ENCODE results near the gene TIAM2. TPM values are rescaled to one million over a fixed set of nuclear protein-coding genes. Genes with fewer than 3 reads are reported as not detected.
A peak's percentile ranks its signal among the peaks of the same experiment; 100 is the strongest.

TIAM2 gene
- total RNA-seq, 1 experiment from 2014 or later, result 10.2 TPM

DNA sequence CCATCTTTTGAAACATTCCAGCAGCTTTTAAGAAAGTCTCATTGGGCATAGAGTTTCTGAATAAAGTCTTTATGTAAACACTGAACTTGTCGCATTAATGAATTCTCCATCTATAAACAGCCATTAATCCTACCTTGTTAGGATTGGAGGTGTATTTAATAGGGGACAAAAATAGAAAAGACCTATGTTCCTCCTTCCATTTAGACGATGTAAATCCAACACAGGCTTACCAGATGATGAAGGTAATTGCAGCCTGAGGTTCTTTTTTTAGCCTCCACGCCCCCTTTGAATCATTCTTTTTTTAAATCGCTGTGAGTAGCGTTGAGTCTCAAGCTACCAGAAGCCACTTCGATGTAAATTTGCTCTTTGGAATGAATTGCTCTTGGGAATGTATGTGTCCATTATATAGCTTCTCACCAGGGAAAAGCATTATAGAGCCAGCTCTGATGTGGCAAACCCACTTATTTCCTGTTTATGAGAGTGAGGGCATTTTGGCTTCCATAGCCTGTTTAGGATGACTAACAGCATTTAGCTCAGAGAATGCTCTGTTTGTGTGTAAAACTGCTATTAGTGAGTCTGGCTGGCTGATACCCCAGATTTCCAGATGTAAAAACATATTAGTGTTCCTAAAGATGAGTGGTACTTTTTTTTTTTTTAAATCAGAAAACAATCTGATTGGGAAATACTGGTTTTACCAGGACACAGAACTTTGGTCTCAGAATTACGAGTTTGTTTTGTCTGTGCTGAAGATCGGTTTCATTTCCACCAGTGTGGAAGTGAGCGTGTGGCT, 193.8 kb downstream of the TIAM2 start:
- Histone ChIP-seq H3K4me3 (ENCODE audit: insufficient read depth, low read depth, low read length) (no peak overlapping the region), H3K36me3 (replicated peaks; ENCODE audit: control insufficient read depth, insufficient read depth, low read length) (no peaks in the 10 kb centered on the region), H3K27me3 (ENCODE audit: control insufficient read depth, insufficient read depth, low read length) (no peaks in the 10 kb centered on the region)
- no peak for DNase-seq

DNA sequence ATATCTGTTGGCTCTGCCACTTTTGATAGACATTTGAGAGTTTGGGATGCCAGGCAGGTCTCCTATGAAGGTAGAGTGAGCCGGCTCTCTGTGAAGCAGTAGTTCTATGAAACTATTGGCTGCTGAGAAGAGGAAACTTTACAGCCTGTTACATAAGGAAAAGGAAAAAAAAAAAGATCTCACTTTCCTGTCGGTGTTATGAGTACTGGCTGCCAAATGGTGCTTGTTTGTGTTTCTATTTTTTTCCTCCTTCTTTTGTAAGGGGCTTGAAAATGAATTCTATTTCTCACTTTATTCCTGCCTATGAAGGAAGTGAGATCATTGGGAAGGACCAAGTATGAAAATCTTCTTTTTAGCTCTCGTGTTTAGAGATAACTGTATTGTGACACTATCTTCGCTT, 195.6 kb downstream of the TIAM2 start:
- no peaks in the 10 kb centered on the region for H3K36me3 ChIP-seq (replicated peaks; ENCODE audit: control insufficient read depth, insufficient read depth, low read length)
- no peak overlapping the region for H3K4me3 ChIP-seq (ENCODE audit: insufficient read depth, low read depth, low read length)

DNA sequence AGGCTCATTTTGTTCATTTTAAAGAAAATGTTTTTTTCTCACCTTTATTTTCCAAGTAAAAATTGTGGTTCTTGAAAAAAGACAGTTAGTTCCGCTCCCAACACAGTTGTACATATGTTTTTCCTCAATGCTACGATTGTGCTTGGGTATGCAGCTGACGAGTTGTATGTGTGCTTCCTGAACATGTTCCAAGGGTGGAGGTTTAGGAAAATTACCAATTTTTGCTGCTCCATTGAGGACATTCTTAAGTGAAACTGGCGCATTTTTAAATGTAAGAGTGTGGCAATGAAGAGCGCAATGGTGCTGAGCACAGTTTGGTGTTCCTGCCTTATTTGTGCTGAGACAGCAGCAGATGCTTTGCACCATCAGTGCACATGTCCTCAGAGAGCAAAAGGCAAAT, 198.4 kb downstream of the TIAM2 start:
- no peak for DNase-seq
- no peaks in the 10 kb centered on the region for H3K27me3 ChIP-seq (ENCODE audit: control insufficient read depth, insufficient read depth, low read length)
- H3K36me3 ChIP-seq (replicated peaks; ENCODE audit: control insufficient read depth, insufficient read depth, low read length), result no peaks in the 10 kb centered on the region
- H3K4me3 ChIP-seq (ENCODE audit: insufficient read depth, low read depth, low read length), result no peak overlapping the region

More for the DNA sequence above, 195.6 kb downstream of the TIAM2 start:
- DNase-seq, result no peak
- no peaks in the 10 kb centered on the region for H3K27me3 ChIP-seq (ENCODE audit: control insufficient read depth, insufficient read depth, low read length)

DNA sequence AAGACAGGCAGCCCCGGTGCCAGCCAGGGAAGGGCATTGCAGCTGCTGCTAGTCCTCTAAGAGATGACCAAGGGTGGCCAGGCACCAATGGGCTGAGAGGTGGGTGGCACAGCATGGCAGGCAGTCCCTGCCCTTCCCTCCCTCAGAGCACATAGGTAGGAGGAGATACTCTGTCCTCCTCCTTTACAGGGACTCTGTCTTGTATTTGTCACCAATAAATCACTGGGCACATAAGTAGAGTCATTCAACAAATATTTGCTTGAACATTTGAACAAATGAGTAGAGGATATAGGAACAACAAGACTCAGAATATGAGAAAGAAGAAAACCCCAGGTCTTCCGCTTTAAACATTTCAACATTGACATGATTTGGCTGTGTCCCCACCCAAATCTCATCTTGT, 199.3 kb downstream of the TIAM2 start:
- H3K36me3 ChIP-seq (replicated peaks; ENCODE audit: control insufficient read depth, insufficient read depth, low read length), result no peaks in the 10 kb centered on the region
- no peak for DNase-seq
- H3K4me3 ChIP-seq (ENCODE audit: insufficient read depth, low read depth, low read length), result no peak overlapping the region
- no peaks in the 10 kb centered on the region for H3K27me3 ChIP-seq (ENCODE audit: control insufficient read depth, insufficient read depth, low read length)

DNA sequence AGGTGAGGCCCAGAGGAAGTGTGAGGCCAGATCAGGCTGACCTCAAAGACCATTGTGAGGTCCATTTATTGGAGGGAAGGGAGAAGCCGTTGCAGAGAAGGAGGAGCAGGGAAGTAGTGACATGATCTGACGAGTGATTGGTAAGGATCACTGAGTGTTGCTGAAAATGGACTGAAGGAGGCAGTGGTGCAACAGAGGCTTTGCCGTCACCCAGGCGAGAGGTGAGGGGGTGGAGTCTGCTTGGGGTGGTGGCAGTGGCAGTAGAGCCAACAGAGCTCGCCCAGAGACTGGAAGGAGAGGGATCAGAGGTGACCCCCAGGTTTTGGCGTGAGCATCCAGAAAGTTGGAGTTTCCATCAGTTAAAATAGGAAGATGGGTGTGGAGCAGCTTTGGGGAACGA, 200.8 kb downstream of the TIAM2 start:
- Histone ChIP-seq H3K27me3 (ENCODE audit: control insufficient read depth, insufficient read depth, low read length) (no peaks in the 10 kb centered on the region), H3K36me3 (replicated peaks; ENCODE audit: control insufficient read depth, insufficient read depth, low read length) (no peaks in the 10 kb centered on the region), H3K4me3 (ENCODE audit: insufficient read depth, low read depth, low read length) (no peak overlapping the region)
- peak; percentile 69 for DNase-seq

DNA sequence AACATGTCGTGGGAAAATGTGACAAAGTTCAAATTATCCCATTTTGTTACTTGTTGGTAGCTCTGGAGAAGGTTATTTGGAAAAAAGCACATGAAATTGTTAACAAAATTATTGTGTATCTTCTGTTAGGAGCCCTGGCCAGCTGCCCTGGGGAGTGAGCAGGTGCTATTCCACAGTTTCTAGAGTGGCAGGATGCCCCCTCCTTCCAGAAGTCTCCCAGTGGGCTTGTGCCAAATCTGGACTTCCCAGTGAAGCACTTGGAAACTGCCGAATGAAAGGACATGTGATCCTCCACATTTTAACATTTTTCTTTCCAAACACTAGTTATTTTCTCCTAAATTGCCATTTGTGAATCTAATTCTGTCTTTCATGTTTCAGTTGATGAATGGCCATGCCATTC, 201.8 kb downstream of the TIAM2 start:
- no peaks in the 10 kb centered on the region for H3K27me3 ChIP-seq (ENCODE audit: control insufficient read depth, insufficient read depth, low read length)
- no peaks in the 10 kb centered on the region for H3K36me3 ChIP-seq (replicated peaks; ENCODE audit: control insufficient read depth, insufficient read depth, low read length)
- no peak for DNase-seq
- H3K4me3 ChIP-seq (ENCODE audit: insufficient read depth, low read depth, low read length), result no peak overlapping the region

DNA sequence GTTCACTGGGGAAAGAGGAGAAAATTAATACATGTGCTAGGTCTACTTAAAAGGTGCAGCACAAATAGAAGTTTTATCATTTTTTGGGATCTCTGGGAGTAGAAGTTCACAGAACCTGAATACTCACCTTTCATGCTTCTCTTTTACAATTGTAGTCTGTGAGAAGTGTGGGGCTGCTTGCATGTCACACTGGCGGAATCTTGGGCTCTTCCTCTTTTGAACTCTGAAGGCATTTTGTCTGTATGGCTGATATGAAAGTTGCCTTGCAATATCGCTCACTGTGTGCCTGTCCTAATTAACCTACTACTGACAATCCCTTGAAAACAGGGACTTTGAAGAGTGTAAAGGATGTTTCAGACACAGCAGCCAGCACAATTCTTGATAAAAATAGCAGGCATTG, 202.8 kb downstream of the TIAM2 start:
- H3K4me3 ChIP-seq (ENCODE audit: insufficient read depth, low read depth, low read length), result no peak overlapping the region
- no peaks in the 10 kb centered on the region for H3K27me3 ChIP-seq (ENCODE audit: control insufficient read depth, insufficient read depth, low read length)
- no peak for DNase-seq
- H3K36me3 ChIP-seq (replicated peaks; ENCODE audit: control insufficient read depth, insufficient read depth, low read length), result no peaks in the 10 kb centered on the region

DNA sequence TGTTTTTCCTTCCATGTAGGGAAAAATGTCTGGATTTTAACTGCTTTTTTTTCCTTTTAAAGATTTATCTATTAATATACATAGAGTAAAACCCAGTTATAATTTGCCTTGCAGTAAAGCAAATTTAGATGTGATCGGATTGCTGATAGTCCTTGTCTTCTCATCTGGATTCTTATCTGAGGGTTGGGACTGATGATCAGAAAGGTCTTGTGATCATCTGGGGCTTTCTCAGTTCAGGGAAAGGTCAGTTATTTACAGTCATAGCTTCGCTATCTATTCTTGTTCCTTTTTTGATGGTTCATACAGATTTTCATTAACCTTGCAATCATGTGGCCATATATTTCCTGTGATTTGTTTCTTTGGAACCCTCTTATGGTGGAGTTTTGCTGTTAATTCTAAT, 204.9 kb downstream of the TIAM2 start:
- DNase-seq, result no peak
- no peak overlapping the region for H3K4me3 ChIP-seq (ENCODE audit: insufficient read depth, low read depth, low read length)
- H3K27me3 ChIP-seq (ENCODE audit: control insufficient read depth, insufficient read depth, low read length), result no peaks in the 10 kb centered on the region
- no peaks in the 10 kb centered on the region for H3K36me3 ChIP-seq (replicated peaks; ENCODE audit: control insufficient read depth, insufficient read depth, low read length)

DNA sequence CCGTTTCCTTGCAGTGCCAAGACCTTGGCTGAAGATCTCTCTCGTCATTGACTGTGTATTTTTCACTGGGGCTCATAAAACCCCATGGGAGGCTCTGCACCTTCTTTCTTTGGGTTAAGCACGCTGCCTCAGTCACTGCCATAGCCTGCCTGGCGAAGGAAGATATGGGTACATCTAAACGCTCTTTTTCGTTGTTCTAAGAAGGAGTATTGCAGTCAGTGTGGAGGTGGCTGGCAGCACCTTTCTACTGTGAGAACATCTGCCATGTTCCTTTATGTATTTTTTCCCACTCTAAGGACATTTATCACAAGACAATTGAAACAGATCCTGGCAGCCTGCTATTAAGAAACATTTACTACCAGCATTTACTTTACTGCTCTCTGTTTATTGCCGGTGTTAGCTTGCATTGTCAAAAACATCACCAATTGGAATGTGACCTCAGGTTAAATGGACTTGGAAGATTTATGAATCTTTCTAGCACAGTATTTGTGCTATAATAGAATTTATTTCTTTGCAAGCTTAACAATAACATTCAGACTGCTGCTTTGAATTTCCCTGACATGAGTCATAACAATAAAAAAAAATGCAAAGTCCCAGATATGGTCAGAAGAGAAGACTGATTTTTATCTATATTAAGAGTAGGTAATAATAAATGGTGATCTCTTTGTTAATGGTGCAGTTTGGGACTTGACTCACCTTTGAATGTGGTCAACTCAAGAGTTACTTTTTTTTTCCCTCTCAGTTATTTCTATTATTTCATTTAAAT, 206.5 kb downstream of the TIAM2 start:
- DNase-seq, result no peak
- Histone ChIP-seq H3K27me3 (ENCODE audit: control insufficient read depth, insufficient read depth, low read length) (no peaks in the 10 kb centered on the region), H3K36me3 (replicated peaks; ENCODE audit: control insufficient read depth, insufficient read depth, low read length) (no peaks in the 10 kb centered on the region), H3K4me3 (ENCODE audit: insufficient read depth, low read depth, low read length) (no peak overlapping the region)

DNA sequence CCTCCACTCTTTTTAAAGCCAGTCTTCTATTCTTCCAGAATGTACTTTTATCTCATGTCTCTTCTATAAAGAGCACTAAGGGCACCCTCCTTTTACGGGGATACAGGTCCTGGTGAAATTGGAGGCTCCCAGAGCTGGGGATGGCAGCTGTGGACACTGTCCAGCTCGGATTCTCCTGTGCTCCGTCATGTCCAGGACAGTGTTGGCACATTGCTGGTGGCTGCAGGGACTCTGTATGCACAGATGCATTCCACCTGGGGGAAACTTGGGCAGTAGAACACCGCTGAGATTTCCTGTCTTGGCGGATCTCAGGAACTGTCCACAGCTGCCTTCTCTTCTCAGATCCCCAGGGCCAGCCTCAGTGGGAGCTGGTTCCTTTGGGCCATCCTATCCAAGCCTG, 212.1 kb downstream of the TIAM2 start:
- Histone ChIP-seq H3K27me3 (ENCODE audit: control insufficient read depth, insufficient read depth, low read length) (no peaks in the 10 kb centered on the region), H3K4me3 (ENCODE audit: insufficient read depth, low read depth, low read length) (no peak overlapping the region), H3K36me3 (replicated peaks; ENCODE audit: control insufficient read depth, insufficient read depth, low read length) (no peaks in the 10 kb centered on the region; the same call in 1 of the 2 replicates)
- no peak for DNase-seq

DNA sequence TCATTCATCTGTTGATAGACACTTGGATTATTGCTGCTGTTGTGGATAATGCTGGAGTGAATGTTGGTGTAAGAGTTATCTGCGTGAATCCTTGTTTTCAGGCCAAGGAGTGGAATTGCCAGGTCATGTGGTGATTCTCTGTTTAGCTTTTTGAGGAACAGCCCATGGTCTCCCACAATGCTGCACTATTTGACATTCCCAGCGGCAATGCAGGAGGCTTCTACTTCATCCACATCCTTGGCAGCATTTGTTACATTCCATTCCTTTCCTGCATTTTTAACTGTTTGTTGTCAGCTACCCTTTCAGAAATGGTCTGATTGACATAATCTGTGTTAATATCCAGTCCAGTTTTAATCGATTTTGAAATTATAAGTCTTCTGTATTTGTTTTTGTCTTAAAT, 217.0 kb downstream of the TIAM2 start:
- no peaks in the 10 kb centered on the region for H3K27me3 ChIP-seq (ENCODE audit: control insufficient read depth, insufficient read depth, low read length)
- H3K4me3 ChIP-seq (ENCODE audit: insufficient read depth, low read depth, low read length), result no peak overlapping the region
- no peak for DNase-seq
- H3K36me3 ChIP-seq (replicated peaks; ENCODE audit: control insufficient read depth, insufficient read depth, low read length), result no peaks in the 10 kb centered on the region; the same call in 1 of the 2 replicates

DNA sequence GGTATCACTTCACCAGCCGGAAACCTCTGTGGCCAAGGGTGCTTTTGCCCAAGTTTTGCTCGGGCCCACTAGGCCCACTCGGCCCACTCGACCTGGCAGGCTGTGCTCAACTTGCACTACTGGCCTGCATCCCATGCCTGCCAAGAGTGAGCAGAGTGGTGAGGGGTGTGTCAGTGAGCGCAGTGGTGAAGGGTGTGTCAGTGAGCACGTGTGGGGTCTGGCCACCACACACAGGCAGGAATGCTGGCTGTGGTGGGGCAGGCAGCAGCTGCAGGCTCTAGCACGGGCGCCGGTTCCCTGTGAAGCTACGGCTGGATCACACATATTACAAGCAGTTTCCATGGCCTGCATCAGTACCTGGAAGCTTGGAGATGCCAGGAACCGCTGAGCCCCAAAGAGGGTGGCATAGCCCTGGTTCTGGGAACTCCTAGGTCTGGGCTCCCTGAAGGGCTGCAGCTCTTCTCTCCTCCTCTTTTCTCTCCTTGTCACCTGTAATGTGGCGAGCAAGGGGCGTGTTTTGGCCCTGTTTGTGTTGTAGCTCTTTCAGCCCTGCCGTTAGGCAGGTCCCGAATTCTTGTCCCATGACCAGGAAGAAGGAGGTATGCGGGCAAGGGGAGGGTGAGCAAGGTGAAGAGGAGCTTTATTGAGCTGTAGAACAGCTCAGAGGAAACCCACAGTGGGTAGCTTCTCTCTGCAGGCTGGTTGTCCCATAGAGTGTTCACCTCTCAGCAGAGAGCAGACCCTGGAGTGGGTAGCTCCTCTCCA, 217.7 kb downstream of the TIAM2 start:
- DNase-seq, result no peak
- no peaks in the 10 kb centered on the region for H3K27me3 ChIP-seq (ENCODE audit: control insufficient read depth, insufficient read depth, low read length)
- no peak overlapping the region for H3K4me3 ChIP-seq (ENCODE audit: insufficient read depth, low read depth, low read length)

DNA sequence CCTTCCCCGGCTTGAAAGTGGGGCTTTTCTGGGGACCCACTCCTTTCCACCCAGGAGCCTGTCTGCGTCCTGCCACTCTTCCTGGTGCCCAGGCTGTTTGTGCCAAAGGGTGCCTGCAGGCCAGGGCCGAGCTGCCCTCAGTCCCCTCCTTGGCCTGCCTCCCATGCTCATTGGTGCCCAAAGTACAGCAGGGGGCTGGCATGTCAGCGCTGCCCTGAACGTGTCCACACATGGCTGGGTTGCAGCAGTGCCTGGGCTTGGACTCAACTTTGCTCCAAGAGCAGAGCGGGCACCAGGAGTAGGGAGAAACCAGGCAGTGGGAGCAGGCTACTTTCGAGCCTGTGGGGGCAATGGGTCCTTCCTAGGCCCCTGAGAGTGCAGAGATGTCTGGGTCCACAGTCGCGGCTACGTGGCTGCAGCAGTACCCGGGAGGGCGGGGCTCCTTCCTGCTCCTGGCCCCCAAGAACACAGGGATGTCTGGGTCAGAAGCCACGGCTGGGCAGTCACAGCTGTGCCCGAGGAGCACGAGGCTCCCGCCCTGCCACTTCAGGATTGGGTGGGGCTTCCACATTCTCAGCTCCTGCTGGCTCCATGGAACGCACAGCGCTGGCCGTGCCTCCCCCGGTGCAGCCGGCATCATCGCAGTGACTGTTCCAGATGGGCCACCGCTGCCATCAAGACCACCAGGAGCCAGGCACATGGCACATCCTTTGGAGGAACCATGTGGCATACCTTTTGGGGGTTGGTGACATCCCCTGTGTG, 218.7 kb downstream of the TIAM2 start:
- Histone ChIP-seq H3K27me3 (ENCODE audit: control insufficient read depth, insufficient read depth, low read length) (no peaks in the 10 kb centered on the region), H3K36me3 (replicated peaks; ENCODE audit: control insufficient read depth, insufficient read depth, low read length) (no peaks in the 10 kb centered on the region; the same call in 1 of the 2 replicates), H3K4me3 (ENCODE audit: insufficient read depth, low read depth, low read length) (no peak overlapping the region)
- DNase-seq, result no peak

More for the DNA sequence above, 217.7 kb downstream of the TIAM2 start:
- H3K36me3 ChIP-seq (replicated peaks; ENCODE audit: control insufficient read depth, insufficient read depth, low read length), result no peaks in the 10 kb centered on the region; the same call in 1 of the 2 replicates

DNA sequence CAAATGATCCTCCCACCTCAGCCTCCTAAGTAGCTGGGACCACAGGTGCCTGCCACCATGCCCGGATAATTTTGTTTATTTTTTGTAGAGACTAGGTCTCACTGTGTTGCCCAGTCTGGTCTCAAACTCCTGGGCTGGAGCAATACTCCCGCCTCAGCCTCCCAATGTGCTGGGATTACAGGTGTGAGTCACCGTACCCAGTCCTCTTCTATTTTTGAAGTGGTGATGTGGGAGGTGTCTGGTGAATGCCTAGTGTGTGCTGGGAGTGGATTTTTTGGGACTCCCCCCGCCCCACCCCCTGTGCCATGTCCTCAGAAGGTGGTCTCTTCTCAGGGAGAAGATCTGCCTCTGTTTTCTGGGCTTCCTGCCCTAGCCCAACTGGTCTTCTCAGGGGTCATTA, 220.8 kb downstream of the TIAM2 start:
- Histone ChIP-seq H3K36me3 (replicated peaks; ENCODE audit: control insufficient read depth, insufficient read depth, low read length) (no peaks in the 10 kb centered on the region; the same call in 1 of the 2 replicates), H3K4me3 (ENCODE audit: insufficient read depth, low read depth, low read length) (no peak overlapping the region), H3K27me3 (ENCODE audit: control insufficient read depth, insufficient read depth, low read length) (no peaks in the 10 kb centered on the region)
- DNase-seq, result no peak
